Effector memory CD8-positive, alpha-beta T cell (primary cell): ENCODE data around the gene FTMT.
"Not testable (repeated sequence)": the region's sequence is repeated elsewhere in the genome, so short reads cannot be mapped to it uniquely, and the experiment has no call there.

ENCODE experiments used
- ATAC-seq: fragments of 150-1000 bp; cut with Tn5 transposase; replicated peaks from 2 replicates; pipeline ENCODE4 v1.10.0; 2021; ENCODE audit warnings: mild to moderate bottlenecking, moderate library complexity
- DNase-seq, 3 experiments: peaks; one replicate each; pipeline ENCODE4 v3.0.0; 2021
- H3K27ac Mint-ChIP-seq, 2 donors: one replicate each; pipeline ENCODE4 v1.8.0; 2022; ENCODE audit warnings: mild to moderate bottlenecking in 2 of 2, mixed read lengths in 2 of 2, moderate library complexity in 2 of 2
- H3K27me3 Mint-ChIP-seq, 2 donors: one replicate each; pipeline ENCODE4 v1.8.0; 2022; ENCODE audit warnings: mixed read lengths in 2 of 2
- H3K36me3 Mint-ChIP-seq: one replicate; pipeline ENCODE4 v1.8.0; 2022; ENCODE audit warnings: mild to moderate bottlenecking, moderate library complexity, mixed read lengths; ENCODE audit not compliant: insufficient read depth
- H3K4me1 Mint-ChIP-seq, 2 donors: one replicate each; pipeline ENCODE4 v1.8.0; 2022; ENCODE audit warnings: low read depth in 2 of 2, mixed read lengths in 2 of 2
- H3K4me3 Mint-ChIP-seq, 2 donors: one replicate each; pipeline ENCODE4 v1.8.0; 2022; ENCODE audit warnings: mild to moderate bottlenecking in 2 of 2, mixed read lengths in 2 of 2, moderate library complexity in 2 of 2
- H3K9me3 Mint-ChIP-seq, 2 donors: one replicate each; pipeline ENCODE4 v1.8.0; 2022; ENCODE audit warnings: mixed read lengths in 2 of 2
- total RNA-seq, 9 experiments: gene quantifications; one replicate each; lab custom pipeline; 2026; lab: John Stamatoyannopoulos, UW

Gene FTMT
- 0 to 0.11 (median 0) reads per million in 9 experiments for total RNA-seq

GRCh38 chr5:121851643-121852574 lies at the start of gene FTMT:
Gene FTMT, plus strand, starts transcription at chr5:121851882. Its CDS starts 82 bp downstream, at chr5:121851964.
- Mint-ChIP-seq H3K27me3 (no peaks in the 10 kb centered on the region), H3K27ac (no peak within 1 kb of the TSS), H3K4me1 (no peaks in the 10 kb centered on the region), H3K4me3 (no peak within 1 kb of the TSS), H3K9me3 (peaks cover 2 to 7% of the 10 kb centered on the region in 2 donors), H3K36me3 (no peaks in the 10 kb centered on the region)
- ATAC-seq (no peak), DNase-seq (no peak)

GRCh38 chr5:121805251-121805650 lies 46.4 kb upstream of the FTMT start:
- not testable (repeated sequence) for H3K4me1 Mint-ChIP-seq, H3K27ac Mint-ChIP-seq, H3K9me3 Mint-ChIP-seq, H3K27me3 Mint-ChIP-seq, H3K36me3 Mint-ChIP-seq, H3K4me3 Mint-ChIP-seq, DNase-seq, ATAC-seq

- no peaks in the 10 kb centered on the region for H3K27me3 Mint-ChIP-seq
- H3K27ac Mint-ChIP-seq, result no peak overlapping the region
- peaks cover 4 to 8% of the 10 kb centered on the region in 2 donors for H3K9me3 Mint-ChIP-seq
- H3K4me3 Mint-ChIP-seq, result no peak overlapping the region
- no peaks in the 10 kb centered on the region for H3K4me1 Mint-ChIP-seq
- H3K36me3 Mint-ChIP-seq, result no peaks in the 10 kb centered on the region
- DNase-seq (no peak), ATAC-seq (no peak)
Measured at GRCh38 chr5:121805911-121806310, 45.8 kb upstream of the FTMT start.

- no peak for ATAC-seq
- Mint-ChIP-seq H3K36me3 (no peaks in the 10 kb centered on the region), H3K27ac (no peak overlapping the region), H3K4me3 (no peak overlapping the region), H3K9me3 (peaks cover 10 to 14% of the 10 kb centered on the region in 2 donors), H3K27me3 (no peaks in the 10 kb centered on the region), H3K4me1 (no peaks in the 10 kb centered on the region)
- no peak for DNase-seq
Measured at GRCh38 chr5:121816164-121816563, 35.5 kb upstream of the FTMT start.

GRCh38 chr5:121819682-121820261 lies 31.9 kb upstream of the FTMT start:
- no peaks in the 10 kb centered on the region for H3K4me1 Mint-ChIP-seq
- no peak for DNase-seq
- no peak overlapping the region for H3K27ac Mint-ChIP-seq
- peaks cover 0 to 6% of the 10 kb centered on the region in 2 donors for H3K9me3 Mint-ChIP-seq
- H3K36me3 Mint-ChIP-seq, result no peaks in the 10 kb centered on the region
- no peaks in the 10 kb centered on the region for H3K27me3 Mint-ChIP-seq
- ATAC-seq, result no peak
- no peak overlapping the region for H3K4me3 Mint-ChIP-seq

- H3K4me3 Mint-ChIP-seq, result no peak overlapping the region
- H3K4me1 Mint-ChIP-seq, result no peaks in the 10 kb centered on the region
- peaks cover 5 to 11% of the 10 kb centered on the region in 2 donors for H3K9me3 Mint-ChIP-seq
- no peak overlapping the region for H3K27ac Mint-ChIP-seq
- DNase-seq (no peak), ATAC-seq (no peak)
- no peaks in the 10 kb centered on the region for H3K27me3 Mint-ChIP-seq
- H3K36me3 Mint-ChIP-seq, result no peaks in the 10 kb centered on the region
Measured at GRCh38 chr5:121833617-121834016, 18.1 kb upstream of the FTMT start.

GRCh38 chr5:121834021-121834420 lies 17.7 kb upstream of the FTMT start:
- H3K36me3 Mint-ChIP-seq, result no peaks in the 10 kb centered on the region
- H3K27ac Mint-ChIP-seq, result no peak overlapping the region
- peaks cover 5 to 11% of the 10 kb centered on the region in 2 donors for H3K9me3 Mint-ChIP-seq
- no peaks in the 10 kb centered on the region for H3K27me3 Mint-ChIP-seq
- no peak for ATAC-seq
- no peak overlapping the region for H3K4me3 Mint-ChIP-seq
- no peaks in the 10 kb centered on the region for H3K4me1 Mint-ChIP-seq
- DNase-seq, result no peak

- Mint-ChIP-seq H3K27me3 (no peaks in the 10 kb centered on the region), H3K4me3 (no peak overlapping the region), H3K9me3 (peaks cover 2 to 6% of the 10 kb centered on the region in 2 donors), H3K4me1 (no peaks in the 10 kb centered on the region), H3K27ac (no peak overlapping the region), H3K36me3 (no peaks in the 10 kb centered on the region)
- DNase-seq (no peak), ATAC-seq (no peak)
Measured at GRCh38 chr5:121841892-121842291, 9.8 kb upstream of the FTMT start.

- Mint-ChIP-seq H3K27me3 (no peaks in the 10 kb centered on the region), H3K9me3 (peaks cover 3 to 7% of the 10 kb centered on the region in 2 donors), H3K4me1 (no peaks in the 10 kb centered on the region), H3K36me3 (no peaks in the 10 kb centered on the region), H3K4me3 (no peak overlapping the region), H3K27ac (no peak overlapping the region)
- ATAC-seq (no peak), DNase-seq (no peak)
Measured at GRCh38 chr5:121850272-121850671, 1.4 kb upstream of the FTMT start.

GRCh38 chr5:121853850-121854249 lies 2.2 kb downstream of the FTMT start:
- H3K4me1 Mint-ChIP-seq, result no peaks in the 10 kb centered on the region
- peaks cover 2 to 7% of the 10 kb centered on the region in 2 donors for H3K9me3 Mint-ChIP-seq
- no peak for DNase-seq
- H3K4me3 Mint-ChIP-seq, result no peak overlapping the region
- H3K27ac Mint-ChIP-seq, result no peak overlapping the region
- H3K27me3 Mint-ChIP-seq, result no peaks in the 10 kb centered on the region
- H3K36me3 Mint-ChIP-seq, result no peaks in the 10 kb centered on the region
- no peak for ATAC-seq

GRCh38 chr5:121862801-121863200 lies 11.1 kb downstream of the FTMT start:
- peaks cover 0 to 2% of the 10 kb centered on the region in 2 donors for H3K9me3 Mint-ChIP-seq
- no peaks in the 10 kb centered on the region for H3K4me1 Mint-ChIP-seq
- H3K36me3 Mint-ChIP-seq, result no peaks in the 10 kb centered on the region
- no peak overlapping the region for H3K27ac Mint-ChIP-seq
- no peak overlapping the region for H3K4me3 Mint-ChIP-seq
- ATAC-seq, result no peak
- peaks cover 0 to 8% of the 10 kb centered on the region in 2 donors for H3K27me3 Mint-ChIP-seq
- DNase-seq, result no peak

- ATAC-seq, result no peak
Measured at GRCh38 chr5:121863753-121864285, 12.1 kb downstream of the FTMT start.

GRCh38 chr5:121867403-121867802 lies 15.7 kb downstream of the FTMT start:
- H3K36me3 Mint-ChIP-seq, result peaks cover 2% of the 10 kb centered on the region
- ATAC-seq, result no peak
- H3K4me3 Mint-ChIP-seq, result no peak overlapping the region
- no peak overlapping the region for H3K27ac Mint-ChIP-seq
- no peaks in the 10 kb centered on the region for H3K4me1 Mint-ChIP-seq
- no peak for DNase-seq
- H3K27me3 Mint-ChIP-seq, result no peaks in the 10 kb centered on the region
- no peaks in the 10 kb centered on the region for H3K9me3 Mint-ChIP-seq

More at GRCh38 chr5:121863753-121864285, 12.1 kb downstream of the FTMT start:
- H3K36me3 Mint-ChIP-seq, result peaks cover 2% of the 10 kb centered on the region
- H3K4me1 Mint-ChIP-seq, result no peaks in the 10 kb centered on the region
- H3K4me3 Mint-ChIP-seq, result no peak overlapping the region
- no peak for DNase-seq
- peaks cover 0 to 2% of the 10 kb centered on the region in 2 donors for H3K9me3 Mint-ChIP-seq
- H3K27me3 Mint-ChIP-seq, result peaks cover 0 to 8% of the 10 kb centered on the region in 2 donors
- no peak overlapping the region for H3K27ac Mint-ChIP-seq
